Lower lobe of right lung (tissue), 2 donors: ENCODE measurements around the gene SDK1. TPM values are rescaled to one million over a fixed set of nuclear protein-coding genes. Genes with fewer than 3 reads are reported as not detected.

Experiments used
- ATAC-seq, 2 donors: fragments of 200-7000 bp; cut with Tn5 transposase; one replicate each; pipeline ENCODE4 v1.9.1; 2020 to 2022; ENCODE audit warnings: mild to moderate bottlenecking in 2 of 2, moderate library complexity in 2 of 2
- DNase-seq: peaks from one replicate; pipeline ENCODE4 v3.0.0-alpha.2; 2020
- H3K27ac ChIP-seq: fragments of 200-600 bp; one replicate; pipeline ENCODE4 v1.8.0; 2022
- H3K27me3 ChIP-seq: fragments of 200-600 bp; one replicate; pipeline ENCODE4 v1.8.0; 2022; ENCODE audit warnings: low read depth
- H3K36me3 ChIP-seq: fragments of 200-600 bp; one replicate; pipeline ENCODE4 v1.8.0; 2022; ENCODE audit warnings: mild to moderate bottlenecking
- H3K4me1 ChIP-seq: fragments of 200-600 bp; one replicate; pipeline ENCODE4 v1.8.0; 2022
- H3K4me3 ChIP-seq: fragments of 200-600 bp; one replicate; pipeline ENCODE4 v1.8.0; 2022; ENCODE audit warnings: mild to moderate bottlenecking
- H3K9me3 ChIP-seq: fragments of 200-600 bp; one replicate; pipeline ENCODE4 v1.8.0; 2022
- CTCF ChIP-seq: fragments of 200-600 bp; IDR thresholded peaks from one replicate; pipeline ENCODE4 v1.8.0; 2022; ENCODE audit warnings: antibody characterized with exemption, mild to moderate bottlenecking
- intact Hi-C: fragments of 100-400 bp; cut with DNase I; formaldehyde crosslinking; loops from one replicate; pipeline ENCODE4 v1.11.0; 2022
- total RNA-seq: library from RNA; stranded (reverse); fragmentation: NEBNext Ultra II Directional; extraction: Animal tissue kit (Norgen Biotek cat#: 25700); gene quantifications from one replicate; pipeline ENCODE4 v1.2.1, GENCODE V29; 2021
- donor health status: DM: no; HTN: yes; CAD: no; lungs with severe emphysema.

SDK1 gene
- total RNA-seq, 1 donor from 2014 or later, result 10.0 TPM

- intact Hi-C loops, result no loop called here
- DNase-seq (no peak), ATAC-seq (no peak)
- Histone ChIP-seq H3K27me3 (no peaks in the 10 kb centered on the region), H3K4me1 (no peaks in the 10 kb centered on the region), H3K9me3 (no peaks in the 10 kb centered on the region), H3K36me3 (no peaks in the 10 kb centered on the region), H3K27ac (no peak overlapping the region), H3K4me3 (no peak overlapping the region)
- no peak for TF ChIP-seq CTCF
These were observed 865.3 kb downstream of the SDK1 start for GRCh38 chr7:4166340-4166739.

GRCh38 chr7:4166807-4167206, 865.8 kb downstream of the SDK1 start:
- no peak overlapping the region for H3K27ac ChIP-seq
- no peaks in the 10 kb centered on the region for H3K36me3 ChIP-seq
- TF ChIP-seq CTCF, result no peak
- intact Hi-C loops, result no loop called here
- H3K9me3 ChIP-seq, result no peaks in the 10 kb centered on the region
- H3K4me1 ChIP-seq, result no peaks in the 10 kb centered on the region
- no peaks in the 10 kb centered on the region for H3K27me3 ChIP-seq
- no peak for DNase-seq
- no peak for ATAC-seq
- no peak overlapping the region for H3K4me3 ChIP-seq

GRCh38 chr7:4167385-4167910, 866.4 kb downstream of the SDK1 start:
- H3K4me1 ChIP-seq, result no peaks in the 10 kb centered on the region
- no peaks in the 10 kb centered on the region for H3K9me3 ChIP-seq
- H3K27ac ChIP-seq, result no peak overlapping the region
- no peak overlapping the region for H3K4me3 ChIP-seq
- no peaks in the 10 kb centered on the region for H3K36me3 ChIP-seq
- DNase-seq (no peak), ATAC-seq (no peak)
- H3K27me3 ChIP-seq, result no peaks in the 10 kb centered on the region
- intact Hi-C loops, result no loop called here
- no peak for TF ChIP-seq CTCF

- Histone ChIP-seq H3K27ac (no peak overlapping the region), H3K9me3 (no peaks in the 10 kb centered on the region), H3K27me3 (no peaks in the 10 kb centered on the region), H3K4me3 (no peak overlapping the region), H3K4me1 (no peaks in the 10 kb centered on the region), H3K36me3 (no peaks in the 10 kb centered on the region)
- TF ChIP-seq CTCF, result no peak
- DNase-seq, result no peak
- intact Hi-C loops, result no loop called here
- ATAC-seq, result no peak
These were observed 867.0 kb downstream of the SDK1 start for GRCh38 chr7:4168041-4168440.

- intact Hi-C loops, result no loop called here
- ATAC-seq, result no peak
- Histone ChIP-seq H3K4me1 (no peaks in the 10 kb centered on the region), H3K9me3 (no peaks in the 10 kb centered on the region), H3K4me3 (no peak overlapping the region), H3K36me3 (no peaks in the 10 kb centered on the region), H3K27me3 (no peaks in the 10 kb centered on the region), H3K27ac (no peak overlapping the region)
- TF ChIP-seq CTCF, result no peak
- no peak for DNase-seq
These were observed 867.5 kb downstream of the SDK1 start for GRCh38 chr7:4168541-4168940.

- Histone ChIP-seq H3K4me1 (no peaks in the 10 kb centered on the region), H3K27me3 (no peaks in the 10 kb centered on the region), H3K9me3 (no peaks in the 10 kb centered on the region), H3K4me3 (no peak overlapping the region), H3K36me3 (no peaks in the 10 kb centered on the region), H3K27ac (no peak overlapping the region)
- no peak for TF ChIP-seq CTCF
- no peak for DNase-seq
- ATAC-seq, result no peak
- intact Hi-C loops, result no loop called here
These were observed 868.4 kb downstream of the SDK1 start for GRCh38 chr7:4169455-4169854.
